Activated CD8-positive, alpha-beta memory T cell treated with anti-CD3 and anti-CD28 coated beads for 4 hours (primary cell): ENCODE results near the gene PRKAG2.

Experiments used
- DNase-seq, 2 donors: peaks; one replicate each; pipeline ENCODE4 v3.0.0-alpha.2; 2020; ENCODE audit warnings: low read depth in 2 of 2

Gene PRKAG2

GRCh38 chr7:151710646-151711434, 166.1 kb downstream of the PRKAG2 start:
- no peak for DNase-seq

- no peak for DNase-seq
Measured at GRCh38 chr7:151710121-151710640, 166.7 kb downstream of the PRKAG2 start.

GRCh38 chr7:151709141-151710038, 167.5 kb downstream of the PRKAG2 start:
- DNase-seq: no peak

DNA sequence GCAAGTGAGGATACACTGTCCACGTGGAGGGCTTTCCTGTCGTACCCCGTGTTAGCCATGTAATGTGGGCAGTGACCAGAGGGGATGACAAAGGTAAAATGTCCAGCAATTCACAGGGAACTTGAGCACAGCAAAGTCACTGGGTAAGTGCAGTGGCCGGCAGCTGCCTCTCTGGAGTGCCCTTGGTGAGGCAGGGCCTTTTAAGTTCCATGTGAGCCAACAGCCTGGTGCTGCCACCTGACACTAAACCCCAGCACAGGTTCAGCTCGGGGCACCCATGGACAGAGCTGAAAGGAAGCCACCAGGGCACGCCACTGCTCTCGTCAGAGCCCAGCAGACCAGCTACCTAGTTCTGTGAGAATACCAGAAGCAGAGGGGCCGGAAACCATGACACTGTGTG, 168.3 kb downstream of the PRKAG2 start:
- no peak for DNase-seq

GRCh38 chr7:151707757-151708156, 169.2 kb downstream of the PRKAG2 start:
- no peak for DNase-seq

- no peak for DNase-seq
Measured at GRCh38 chr7:151707105-151707469, 169.8 kb downstream of the PRKAG2 start.

DNA sequence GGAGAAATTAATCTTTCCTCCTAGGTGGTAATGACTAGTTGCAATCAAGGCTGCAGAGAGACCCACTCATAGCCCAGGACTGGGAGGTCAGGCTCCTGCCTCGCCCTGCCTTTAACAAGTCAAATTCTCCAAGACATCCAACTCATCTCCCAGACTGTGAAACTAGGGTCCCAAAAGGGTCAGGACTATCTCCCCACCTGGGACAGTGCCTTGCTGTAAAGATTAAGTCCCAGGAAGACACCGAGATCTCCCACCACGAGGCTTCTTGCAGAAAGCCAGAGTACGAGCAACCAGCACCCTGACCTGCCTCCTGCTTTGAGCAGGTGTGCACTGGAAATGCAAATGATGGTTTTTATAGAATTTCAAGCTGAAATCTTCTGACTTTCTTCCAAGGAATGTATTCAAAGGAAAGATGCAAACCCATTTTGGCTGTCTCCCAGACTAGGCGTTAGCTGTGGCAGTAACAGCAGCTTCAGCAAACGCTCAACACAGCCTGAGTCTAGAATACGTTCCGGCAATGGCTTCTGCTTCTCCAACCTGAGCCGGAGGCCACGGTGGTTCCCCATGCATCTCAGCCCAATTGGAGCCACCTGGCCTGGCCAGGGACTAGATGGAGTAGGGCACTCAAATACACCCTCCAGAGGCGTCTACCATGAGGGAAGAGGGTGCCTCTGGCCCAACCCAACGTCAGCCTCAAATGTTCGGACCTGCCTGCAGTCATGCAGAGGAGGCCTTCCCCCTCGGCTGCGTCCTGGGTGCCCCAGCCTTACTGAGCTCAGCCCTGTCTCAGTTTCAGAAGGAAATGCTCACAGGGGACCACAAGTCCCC, 170.4 kb downstream of the PRKAG2 start:
- DNase-seq: no peak

DNA sequence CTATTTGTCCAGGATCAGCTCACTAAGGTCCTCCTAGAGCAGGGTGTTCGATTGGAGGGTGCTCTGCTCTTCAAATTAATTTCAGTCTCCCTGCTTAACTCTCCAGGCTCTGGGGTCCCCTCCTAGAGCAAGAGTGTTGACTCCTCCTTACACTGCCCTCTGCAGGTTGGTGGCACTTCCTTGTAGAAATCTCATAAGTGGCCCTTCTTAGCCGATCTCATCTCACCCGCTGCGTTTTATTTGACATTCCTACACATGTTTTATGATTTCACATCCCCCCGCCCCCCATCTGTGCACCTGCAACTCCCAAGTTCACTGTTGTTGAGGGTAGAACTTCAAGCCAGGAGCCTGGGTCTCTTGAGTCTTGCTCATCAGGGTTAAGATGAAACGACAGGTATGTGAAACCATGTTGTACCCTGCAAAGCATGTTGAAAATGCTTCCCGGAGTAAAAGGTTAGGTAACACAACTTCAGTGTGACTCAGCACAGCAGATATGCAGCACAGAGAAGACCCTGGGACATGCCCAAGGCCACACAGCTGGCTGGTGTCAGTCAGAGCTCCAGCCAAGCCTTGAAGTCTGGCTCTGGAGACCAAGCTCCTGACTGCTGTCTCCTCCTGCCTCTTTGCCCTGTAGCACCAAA, 171.2 kb downstream of the PRKAG2 start:
- DNase-seq: no peak

DNA sequence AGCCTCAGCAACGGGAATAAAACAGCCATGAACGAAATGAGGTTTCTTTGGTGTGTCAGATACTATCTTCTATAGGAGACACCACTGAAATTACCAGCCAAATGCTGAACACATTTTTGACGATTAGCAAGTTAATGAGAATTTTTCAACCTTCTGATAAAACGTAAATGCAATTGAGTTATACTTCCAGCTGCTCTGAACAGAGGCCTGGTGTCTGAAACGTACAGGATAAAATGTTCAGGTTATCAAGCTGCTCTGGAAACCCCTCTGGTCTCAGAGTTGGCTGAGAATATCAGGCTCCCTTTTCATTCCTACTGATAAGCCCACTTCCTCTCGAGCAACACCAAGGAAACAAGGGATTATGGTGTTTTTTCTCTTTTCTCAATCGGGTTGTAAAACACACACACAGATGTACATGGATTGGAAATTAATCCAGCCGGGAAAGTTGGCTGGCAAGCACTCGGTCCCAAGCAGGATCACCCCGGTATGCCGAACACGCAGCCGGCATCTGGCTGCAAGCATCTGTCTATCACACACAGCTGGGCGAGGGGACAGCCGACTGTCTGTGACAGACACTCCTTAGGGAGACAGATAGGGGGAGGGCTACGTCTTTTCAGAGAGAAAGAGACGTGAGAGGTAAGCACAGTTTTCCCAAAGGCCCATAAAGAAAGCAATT, 171.8 kb downstream of the PRKAG2 start:
- no peak for DNase-seq

- DNase-seq: no peak
Measured at GRCh38 chr7:151704299-151704959, 172.5 kb downstream of the PRKAG2 start.

GRCh38 chr7:151702961-151703360, 174.0 kb downstream of the PRKAG2 start:
- no peak for DNase-seq

DNA sequence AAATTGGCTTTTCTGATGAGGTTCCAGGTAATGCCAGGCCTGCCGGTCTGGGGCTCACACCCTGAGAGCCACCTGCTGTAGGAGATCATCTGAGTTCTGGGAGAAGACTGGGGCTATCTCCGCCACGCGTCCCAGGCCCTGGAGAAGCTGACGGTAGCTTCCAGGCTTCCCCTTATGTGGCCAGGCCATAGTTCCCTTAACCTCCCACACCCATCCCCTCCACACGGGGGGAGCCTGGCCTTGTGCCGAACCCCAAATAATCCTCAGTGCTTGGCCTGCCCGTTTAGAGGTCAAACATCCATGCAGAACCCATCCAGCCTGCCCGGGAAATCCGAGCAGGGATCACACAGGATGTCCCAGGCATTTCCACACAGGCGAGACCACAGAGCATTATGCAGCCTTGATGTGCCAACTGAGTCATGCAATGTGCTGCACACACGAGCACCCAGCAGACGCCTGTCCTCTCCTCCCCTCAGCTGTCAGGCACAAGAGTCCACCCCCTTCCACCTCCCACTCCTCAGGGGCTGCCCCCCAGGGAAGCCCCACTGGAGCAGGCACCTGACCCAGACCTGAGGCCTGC, 176.2 kb downstream of the PRKAG2 start:
- DNase-seq: no peak

- DNase-seq: no peak
Measured at GRCh38 chr7:151699928-151700319, 177.0 kb downstream of the PRKAG2 start.

GRCh38 chr7:151699147-151699927, 177.6 kb downstream of the PRKAG2 start:
- DNase-seq: no peak

- no peak for DNase-seq
Measured at GRCh38 chr7:151697942-151698341, 179.0 kb downstream of the PRKAG2 start.

DNA sequence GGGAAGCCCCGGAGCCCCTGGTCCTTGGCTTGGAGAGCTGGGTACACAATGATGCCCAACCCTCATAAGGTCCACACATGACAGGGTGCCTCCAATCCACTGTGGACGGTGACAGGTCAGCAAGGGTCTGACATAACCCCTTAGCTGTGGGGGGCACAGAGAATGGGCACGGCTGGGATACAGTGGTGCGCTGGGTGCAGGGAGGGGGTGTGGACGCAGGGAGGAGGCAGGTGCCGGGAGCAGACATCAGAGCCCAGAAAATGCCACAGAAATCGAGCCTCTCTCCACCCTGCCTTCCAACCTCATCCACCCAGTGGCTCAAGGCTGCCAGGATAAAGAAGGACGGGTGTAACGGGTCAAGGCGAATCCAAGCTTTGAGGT, 179.4 kb downstream of the PRKAG2 start:
- DNase-seq: no peak

GRCh38 chr7:151696721-151697514, 180.0 kb downstream of the PRKAG2 start:
- DNase-seq: no peak

DNA sequence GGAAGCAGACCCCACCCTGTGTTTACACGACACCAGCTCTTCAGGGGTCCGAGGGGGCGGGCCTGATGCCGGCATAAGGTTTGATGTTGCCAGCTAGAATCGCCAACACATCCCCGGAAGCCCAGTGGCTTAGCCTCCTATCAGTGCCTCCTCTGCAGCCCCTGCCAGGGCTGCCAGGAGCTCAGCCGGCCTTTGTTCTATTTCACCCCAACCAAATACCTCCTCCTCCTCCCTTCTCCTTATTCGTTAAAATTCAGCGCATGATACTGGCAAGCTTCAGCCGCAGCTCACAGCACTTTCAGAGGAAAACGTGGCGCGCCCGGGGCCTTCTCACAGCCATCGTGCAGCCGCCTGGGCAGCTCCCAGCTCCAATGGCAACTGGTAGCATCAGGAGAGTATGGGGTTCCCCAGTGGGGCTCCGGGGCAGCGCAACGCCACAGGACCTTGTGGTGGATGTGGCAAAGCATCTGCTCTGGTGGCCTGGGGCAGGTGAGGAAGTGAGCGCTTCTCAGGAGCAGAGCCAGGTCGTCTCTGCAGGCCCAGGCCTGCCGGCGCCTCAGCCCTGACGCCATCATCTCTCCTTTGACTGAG, 180.9 kb downstream of the PRKAG2 start:
- no peak for DNase-seq
